Stimulated activated naive CD8-positive, alpha-beta T cell treated with anti-CD3 and anti-CD28 coated beads, Interleukin-15, amount 100 ng/mL, for 72 hours (primary cell): ENCODE data around the gene DSCAML1.

Experiments used
- ATAC-seq: fragments of 150-1000 bp; cut with Tn5 transposase; 2 replicates; pipeline ENCODE4 v1.10.0; 2021; ENCODE audit warnings: mild to moderate bottlenecking, moderate library complexity
- DNase-seq, 2 donors: peaks; one replicate each; pipeline ENCODE4 v3.0.0; 2021 to 2022
- H3K27ac Mint-ChIP-seq, 2 donors: one replicate each; pipeline ENCODE4 v1.8.0; 2022; ENCODE audit warnings: mild to moderate bottlenecking in 2 of 2, mixed read lengths in 2 of 2, moderate library complexity in 2 of 2
- H3K27me3 Mint-ChIP-seq: one replicate; pipeline ENCODE4 v1.8.0; 2022; ENCODE audit warnings: mixed read lengths
- H3K4me1 Mint-ChIP-seq: one replicate; pipeline ENCODE4 v1.8.0; 2022; ENCODE audit warnings: mild to moderate bottlenecking, mixed read lengths
- H3K4me3 Mint-ChIP-seq, 2 donors: one replicate each; pipeline ENCODE4 v1.8.0; 2022; ENCODE audit warnings: mild to moderate bottlenecking in 2 of 2, mixed read lengths in 2 of 2, moderate library complexity in 1 of 2
- H3K9me3 Mint-ChIP-seq, 2 donors: one replicate each; pipeline ENCODE4 v1.8.0; 2022; ENCODE audit warnings: mixed read lengths in 2 of 2

Gene DSCAML1

GRCh38 chr11:117634756-117635603, 162.0 kb downstream of the DSCAML1 start:
- H3K4me3 Mint-ChIP-seq: no peak overlapping the region
- no peaks in the 10 kb centered on the region for H3K27me3 Mint-ChIP-seq
- no peaks in the 10 kb centered on the region for H3K4me1 Mint-ChIP-seq
- H3K27ac Mint-ChIP-seq: no peak overlapping the region
- no peaks in the 10 kb centered on the region for H3K9me3 Mint-ChIP-seq
- ATAC-seq (no peak), DNase-seq (no peak)

DNA sequence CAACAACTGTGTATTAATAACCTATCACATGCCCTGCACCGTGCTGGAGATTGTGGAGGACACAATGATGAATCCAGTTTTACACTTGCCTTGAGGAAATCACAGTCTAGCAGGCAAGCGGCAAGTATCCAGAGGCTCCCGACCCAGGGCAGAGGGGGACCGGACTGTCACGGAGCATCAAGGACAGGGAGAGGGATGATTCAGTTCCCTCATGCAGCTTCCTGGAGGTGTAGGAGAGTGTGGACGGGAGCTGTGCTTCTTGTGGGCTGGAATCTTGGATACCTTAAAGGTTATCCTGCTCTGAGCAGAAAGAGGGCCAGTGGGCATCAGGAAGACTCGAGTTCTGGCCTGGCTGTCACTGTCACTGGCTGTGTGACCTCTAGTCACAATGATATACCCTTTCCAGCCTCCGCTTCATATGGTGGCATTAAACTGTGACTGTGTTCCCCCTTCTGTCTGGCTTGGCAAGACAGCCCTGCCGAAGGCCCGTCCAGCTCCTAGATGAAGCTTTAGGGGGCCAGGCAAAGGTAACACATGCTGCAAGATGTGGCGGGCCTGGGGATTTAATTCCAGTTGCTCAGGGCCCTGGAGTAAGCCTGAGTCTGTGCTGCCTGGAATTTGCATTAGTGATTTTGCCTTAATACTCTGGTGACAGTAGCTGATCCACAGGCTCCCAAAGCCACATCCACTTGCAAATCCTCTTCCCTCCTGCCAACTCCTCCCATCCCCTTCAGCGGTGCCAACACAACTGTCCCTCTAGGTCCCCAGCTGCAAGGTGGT, 162.8 kb downstream of the DSCAML1 start:
- no peaks in the 10 kb centered on the region for H3K27me3 Mint-ChIP-seq

DNA sequence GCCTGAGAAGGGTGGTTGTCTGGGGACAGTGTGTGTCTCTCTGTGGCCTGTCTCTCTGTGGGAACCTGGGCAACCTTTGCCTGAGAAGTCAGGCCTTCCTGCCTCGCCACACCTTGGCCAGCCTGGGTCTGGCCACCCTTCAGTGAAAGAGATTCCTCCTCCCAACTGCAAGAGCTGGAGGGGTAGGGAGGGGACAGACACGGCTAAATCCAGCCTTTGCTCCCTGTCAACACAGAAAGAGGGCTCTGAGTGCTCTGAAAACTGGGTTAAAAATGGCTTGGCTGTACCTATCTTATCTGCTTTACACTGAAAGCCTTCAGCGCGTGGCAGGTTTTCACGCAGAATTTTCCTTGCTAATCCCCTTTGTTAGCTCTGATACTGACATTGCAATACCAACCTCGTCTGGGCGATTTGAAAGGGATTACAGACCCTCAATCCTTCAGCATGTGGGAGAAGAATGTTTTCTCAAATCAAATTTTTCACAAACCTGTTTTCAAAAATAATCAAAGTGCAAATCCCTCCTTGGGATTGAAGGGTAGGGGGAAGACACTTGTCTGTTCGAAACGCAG, 163.7 kb downstream of the DSCAML1 start:
- no peaks in the 10 kb centered on the region for H3K4me1 Mint-ChIP-seq
- no peak overlapping the region for H3K27ac Mint-ChIP-seq
- H3K4me3 Mint-ChIP-seq: no peak overlapping the region
- DNase-seq (no peak), ATAC-seq (no peak)
- H3K9me3 Mint-ChIP-seq: no peaks in the 10 kb centered on the region
- no peaks in the 10 kb centered on the region for H3K27me3 Mint-ChIP-seq

More for the DNA sequence above, 162.8 kb downstream of the DSCAML1 start:
- Mint-ChIP-seq H3K9me3 (no peaks in the 10 kb centered on the region), H3K4me3 (no peak overlapping the region), H3K27ac (no peak overlapping the region), H3K4me1 (no peaks in the 10 kb centered on the region)
- DNase-seq (no peak), ATAC-seq (no peak)

GRCh38 chr11:117632306-117632705, 164.7 kb downstream of the DSCAML1 start:
- H3K4me1 Mint-ChIP-seq: no peaks in the 10 kb centered on the region
- ATAC-seq: no peak
- H3K9me3 Mint-ChIP-seq: no peaks in the 10 kb centered on the region
- H3K27me3 Mint-ChIP-seq: no peaks in the 10 kb centered on the region
- H3K27ac Mint-ChIP-seq: no peak overlapping the region
- no peak for DNase-seq
- H3K4me3 Mint-ChIP-seq: no peak overlapping the region

DNA sequence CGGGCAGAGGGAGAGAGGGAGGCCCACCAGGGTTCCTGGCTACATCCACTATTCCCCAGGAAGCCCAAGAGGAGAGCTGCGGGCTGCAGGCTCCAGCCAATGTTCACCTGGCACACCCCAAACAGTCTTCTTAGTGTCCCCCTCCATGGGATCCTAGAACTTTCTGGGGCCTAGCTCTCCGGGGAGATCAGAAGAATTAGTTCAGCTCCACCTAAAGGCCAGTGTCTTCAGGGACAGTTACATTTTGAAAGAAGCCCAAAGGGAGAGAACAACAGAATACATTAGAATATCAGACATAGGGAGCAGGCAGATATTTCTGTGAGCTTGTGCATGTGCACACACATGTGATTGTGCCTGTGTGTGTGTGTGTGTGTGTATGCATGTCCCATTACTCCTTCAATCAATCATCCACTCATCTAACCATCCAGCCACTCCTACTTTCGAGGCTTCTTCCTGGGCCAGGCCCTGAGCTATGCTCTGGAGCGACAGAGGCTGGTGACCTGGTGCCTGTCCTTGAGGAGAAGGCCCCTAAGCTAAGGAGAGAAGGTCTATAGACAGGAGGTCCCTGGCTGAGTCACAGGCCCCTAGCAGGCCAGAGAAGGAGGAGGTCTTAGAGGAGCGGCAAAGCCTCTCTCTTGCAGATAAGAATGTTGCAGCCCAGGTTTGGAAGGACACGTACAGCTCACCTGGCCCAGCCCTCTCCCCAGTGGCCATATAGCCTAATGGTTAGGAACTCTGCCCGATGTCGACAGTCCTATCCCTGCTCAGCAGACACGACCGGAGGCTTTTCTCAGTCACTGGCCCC, 165.5 kb downstream of the DSCAML1 start:
- no peak overlapping the region for H3K4me3 Mint-ChIP-seq
- no peaks in the 10 kb centered on the region for H3K9me3 Mint-ChIP-seq
- ATAC-seq: peak; percentile 12
- H3K27ac Mint-ChIP-seq: peak overlapping the region in 1 of 2 donors; percentile 23
- no peaks in the 10 kb centered on the region for H3K4me1 Mint-ChIP-seq
- no peak for DNase-seq
- no peaks in the 10 kb centered on the region for H3K27me3 Mint-ChIP-seq

- Mint-ChIP-seq H3K27me3 (no peaks in the 10 kb centered on the region), H3K9me3 (no peaks in the 10 kb centered on the region), H3K4me3 (no peak overlapping the region), H3K27ac (no peak overlapping the region), H3K4me1 (no peaks in the 10 kb centered on the region)
- ATAC-seq (no peak), DNase-seq (no peak)
These were observed 167.0 kb downstream of the DSCAML1 start for GRCh38 chr11:117629891-117630538.

- no peaks in the 10 kb centered on the region for H3K27me3 Mint-ChIP-seq
- no peak overlapping the region for H3K4me3 Mint-ChIP-seq
- ATAC-seq: no peak
- no peak for DNase-seq
- no peaks in the 10 kb centered on the region for H3K9me3 Mint-ChIP-seq
- no peak overlapping the region for H3K27ac Mint-ChIP-seq
- H3K4me1 Mint-ChIP-seq: no peaks in the 10 kb centered on the region
These were observed 167.9 kb downstream of the DSCAML1 start for GRCh38 chr11:117629146-117629545.

DNA sequence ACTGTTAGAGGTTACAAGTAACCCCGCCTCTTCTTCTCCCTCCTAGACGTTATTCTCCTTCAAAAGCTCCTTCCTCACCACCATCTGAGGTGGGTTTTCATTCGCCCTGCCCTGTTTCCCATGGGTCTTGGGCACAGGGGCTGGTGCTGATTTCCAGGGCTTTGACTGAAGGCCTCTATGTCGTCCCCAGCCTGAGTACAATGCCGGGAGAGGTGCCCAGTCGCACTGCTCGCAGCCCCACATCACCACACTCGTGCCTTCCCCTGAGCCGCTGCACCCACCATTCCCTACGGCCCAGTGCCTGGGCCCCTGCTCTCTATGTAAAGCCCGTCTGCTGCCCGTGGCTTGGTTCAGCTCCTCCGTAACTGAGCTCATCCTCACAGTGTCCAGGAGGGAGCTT, 169.8 kb downstream of the DSCAML1 start:
- Mint-ChIP-seq H3K4me1 (no peaks in the 10 kb centered on the region), H3K9me3 (no peaks in the 10 kb centered on the region), H3K4me3 (no peak overlapping the region), H3K27ac (no peak overlapping the region), H3K27me3 (no peaks in the 10 kb centered on the region)
- ATAC-seq (no peak), DNase-seq (no peak)

- ATAC-seq (no peak), DNase-seq (no peak)
- Mint-ChIP-seq H3K27ac (no peak overlapping the region), H3K4me1 (no peaks in the 10 kb centered on the region), H3K9me3 (peaks cover 0 to 1% of the 10 kb centered on the region in 2 donors), H3K4me3 (no peak overlapping the region), H3K27me3 (no peaks in the 10 kb centered on the region)
These were observed 170.4 kb downstream of the DSCAML1 start for GRCh38 chr11:117626576-117626975.

- Mint-ChIP-seq H3K27me3 (no peaks in the 10 kb centered on the region), H3K4me1 (no peaks in the 10 kb centered on the region), H3K27ac (no peak overlapping the region), H3K4me3 (no peak overlapping the region), H3K9me3 (peaks cover 0 to 7% of the 10 kb centered on the region in 2 donors)
- ATAC-seq: no peak
- no peak for DNase-seq
These were observed 171.8 kb downstream of the DSCAML1 start for GRCh38 chr11:117625237-117625636.

GRCh38 chr11:117623831-117624271, 173.2 kb downstream of the DSCAML1 start:
- Mint-ChIP-seq H3K4me3 (no peak overlapping the region), H3K27me3 (no peaks in the 10 kb centered on the region), H3K9me3 (peaks cover 0 to 7% of the 10 kb centered on the region in 2 donors), H3K4me1 (no peaks in the 10 kb centered on the region), H3K27ac (peak overlapping the region in 1 of 2 donors; percentile 31)
- no peak for ATAC-seq
- DNase-seq: no peak

DNA sequence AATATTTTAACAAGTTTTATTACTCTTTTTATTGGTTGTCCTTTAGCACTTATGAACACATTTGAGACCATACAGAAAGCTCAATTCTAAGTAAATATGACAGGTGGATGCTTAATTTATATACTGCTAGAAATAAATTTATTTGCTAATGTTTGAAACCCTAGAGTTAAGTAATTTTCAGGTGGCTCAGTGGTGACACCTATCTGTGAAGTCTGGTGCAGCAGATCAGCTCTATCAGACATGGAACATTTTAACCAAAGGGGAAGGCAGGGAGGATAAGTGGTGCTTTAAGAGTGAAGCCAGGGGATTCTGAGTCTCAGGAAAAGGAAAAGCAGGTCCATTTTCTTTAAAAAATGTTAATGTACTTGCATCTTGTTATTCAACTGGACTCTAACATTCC, 175.8 kb downstream of the DSCAML1 start:
- H3K4me3 Mint-ChIP-seq: no peak overlapping the region
- DNase-seq (no peak), ATAC-seq (no peak)
- peaks cover 0 to 7% of the 10 kb centered on the region in 2 donors for H3K9me3 Mint-ChIP-seq
- H3K27ac Mint-ChIP-seq: no peak overlapping the region
- H3K4me1 Mint-ChIP-seq: no peaks in the 10 kb centered on the region
- H3K27me3 Mint-ChIP-seq: no peaks in the 10 kb centered on the region

GRCh38 chr11:117620659-117621058, 176.4 kb downstream of the DSCAML1 start:
- DNase-seq (no peak), ATAC-seq (no peak)
- Mint-ChIP-seq H3K4me1 (no peaks in the 10 kb centered on the region), H3K27me3 (no peaks in the 10 kb centered on the region), H3K27ac (no peak overlapping the region), H3K9me3 (peaks cover 0 to 7% of the 10 kb centered on the region in 2 donors), H3K4me3 (no peak overlapping the region)

GRCh38 chr11:117620086-117620485, 176.9 kb downstream of the DSCAML1 start:
- Mint-ChIP-seq H3K4me3 (no peak overlapping the region), H3K27ac (no peak overlapping the region), H3K9me3 (peaks cover 0 to 7% of the 10 kb centered on the region in 2 donors), H3K27me3 (no peaks in the 10 kb centered on the region), H3K4me1 (no peaks in the 10 kb centered on the region)
- ATAC-seq (no peak), DNase-seq (no peak)

- Mint-ChIP-seq H3K27me3 (peaks cover 1% of the 10 kb centered on the region), H3K4me3 (no peak overlapping the region), H3K9me3 (peaks cover 0 to 7% of the 10 kb centered on the region in 2 donors), H3K27ac (no peak overlapping the region), H3K4me1 (no peaks in the 10 kb centered on the region)
- DNase-seq: no peak
- no peak for ATAC-seq
These were observed 177.4 kb downstream of the DSCAML1 start for GRCh38 chr11:117619661-117620060.
